Measurements from ENCODE around the gene EGFLAM.

GRCh38 chr5:38422622-38423021, 164.3 kb downstream of the EGFLAM start:
- TF ChIP-seq EZH2 (IDR thresholded peaks at IDR 0.05) (no peak), POLR2AphosphoS5 (IDR thresholded peaks at IDR 0.05; ENCODE audit: borderline replicate concordance, low read depth, low read length) (no peak)

Measured in SK-N-MC (cell line).